HCT116 (cell line): Measurements from ENCODE around the gene GDPD5. TPM values are rescaled to one million over a fixed set of nuclear protein-coding genes. Genes with fewer than 3 reads are reported as not detected.
A peak's percentile ranks its signal among the peaks of the same experiment; 100 is the strongest.

Experiments used
- ATAC-seq: fragments of 200-7000 bp; cut with Tn5 transposase; 2 replicates; pipeline ENCODE4 v1.9.1; 2020; ENCODE audit warnings: mild to moderate bottlenecking, moderate library complexity
- BruUV-seq: library from RNA; stranded (reverse); fragments of 400-500 nt; replicated peaks from 2 replicates; lab custom pipeline; 2021; lab: Mats Ljungman, UMichigan
- CTCF ChIA-PET: fragments of 300-600 bp; sonication (Branson Sonifier 250); formaldehyde crosslinking; loops from one replicate; lab custom pipeline; 2021; ENCODE audit warnings: antibody characterized with exemption; lab: Charles Lee
- POLR2A ChIA-PET: fragments of 300-600, 350-600 bp; sonication (Branson Sonifier 250); formaldehyde crosslinking; loops from one replicate; lab custom pipeline; 2021; ENCODE audit warnings: antibody characterized with exemption; lab: Charles Lee
- RAD21 ChIA-PET, 2 experiments: fragments of 300-600 bp; sonication (Branson Sonifier 250); formaldehyde crosslinking; loops; one replicate each; lab custom pipeline; 2023; ENCODE audit warnings: low total read pairs in 2 of 2; ENCODE audit not compliant: uncharacterized antibody in 2 of 2, unreplicated experiment in 2 of 2, low non-redundant PET in 1 of 2; lab: Charles Lee
- DNase-seq: peaks from one replicate; pipeline ENCODE4 v3.0.0-alpha.2; 2010; ENCODE audit warnings: low read depth, low spot score
- H2AFZ ChIP-seq: fragments of 200-600 bp; shearing (Covaris generic), sonication (generic); 2 replicates; pipeline ENCODE4 v1.6.1; 2017; ENCODE audit warnings: low read depth, mixed run types, mixed read lengths, antibody characterized with exemption, low read length; ENCODE audit not compliant: poor library complexity, severe bottlenecking
- H3K27ac ChIP-seq: 2 replicates; pipeline ENCODE4 v1.5.1; 2012; ENCODE audit warnings: low read depth, low read length
- H3K27me3 ChIP-seq: fragments of 200-600 bp; sonication (generic); 2 replicates; pipeline ENCODE4 v1.6.1; 2016; ENCODE audit warnings: mixed run types, low read length, mixed read lengths; ENCODE audit not compliant: insufficient read depth
- H3K36me3 ChIP-seq, 2 experiments: fragments of 200-500 bp in 1 of 2; fragments of 200-600 bp in 1 of 2; sonication (Bioruptor generic) in 1 of 2; sonication (generic) in 1 of 2; 2 replicates each; pipeline versions ENCODE4 v1.5.1 to v1.6.1; 2014 to 2016; ENCODE audit warnings: low read length in 2 of 2, inconsistent platforms in 1 of 2, mixed read lengths in 1 of 2, mixed run types in 1 of 2; ENCODE audit not compliant: insufficient read depth in 2 of 2, control insufficient read depth in 1 of 2
- H3K4me1 ChIP-seq, 2 experiments: fragments of 200-600 bp in 1 of 2; sonication (generic) in 1 of 2; 2 replicates each; pipeline versions ENCODE4 v1.5.1 to v1.6.1; 2012 to 2017; ENCODE audit warnings: low read length in 2 of 2, inconsistent platforms in 1 of 2, mild to moderate bottlenecking in 1 of 2, mixed read lengths in 1 of 2, mixed run types in 1 of 2, moderate library complexity in 1 of 2; ENCODE audit not compliant: insufficient read depth in 2 of 2, control insufficient read depth in 1 of 2
- H3K4me2 ChIP-seq: fragments of 200-600 bp; sonication (generic); 2 replicates; pipeline ENCODE4 v1.6.1; 2017; ENCODE audit warnings: mixed run types, low read length, mixed read lengths
- H3K4me3 ChIP-seq, 2 experiments: fragments of 200-600 bp in 1 of 2; sonication (generic) in 1 of 2; replicated peaks in 1 of 2; 2 replicates each; pipeline ENCODE4 v1.5.1; 2011 to 2016; ENCODE audit warnings: low read length in 2 of 2, control low read depth in 1 of 2, low read depth in 1 of 2, mild to moderate bottlenecking in 1 of 2, mixed read lengths in 1 of 2, mixed run types in 1 of 2
- H3K79me2 ChIP-seq: fragments of 200-600 bp; sonication (generic); 2 replicates; pipeline ENCODE4 v1.6.1; 2017; ENCODE audit warnings: mild to moderate bottlenecking, mixed run types, low read length, moderate library complexity, mixed read lengths; ENCODE audit not compliant: insufficient read depth
- H3K9ac ChIP-seq: fragments of 200-600 bp; sonication (generic); 2 replicates; pipeline ENCODE4 v1.6.1; 2016; ENCODE audit warnings: low read length, mixed read lengths
- H3K9me2 ChIP-seq: fragments of 200-600 bp; sonication (generic), shearing (Covaris generic); 2 replicates; pipeline ENCODE4 v1.6.1; 2017; ENCODE audit warnings: mixed run types, mild to moderate bottlenecking, moderate library complexity; ENCODE audit not compliant: insufficient read depth
- H3K9me3 ChIP-seq, 2 experiments: fragments of 200-500 bp in 1 of 2; fragments of 200-600 bp in 1 of 2; sonication (Bioruptor generic) in 1 of 2; sonication (generic) in 1 of 2; 2 replicates each; pipeline ENCODE4 v1.6.1; 2014 to 2017; ENCODE audit warnings: low read length in 2 of 2, mixed read lengths in 2 of 2, inconsistent platforms in 1 of 2, low read depth in 1 of 2, mild to moderate bottlenecking in 1 of 2, mixed run types in 1 of 2, moderate library complexity in 1 of 2; ENCODE audit not compliant: control insufficient read depth in 1 of 2, insufficient read depth in 1 of 2
- H4K20me1 ChIP-seq: fragments of 200-600 bp; sonication (generic), shearing (Covaris generic); 2 replicates; pipeline ENCODE4 v1.6.1; 2017; ENCODE audit warnings: mixed run types, mild to moderate bottlenecking, moderate library complexity; ENCODE audit not compliant: insufficient read depth
- ATF3 ChIP-seq: IDR thresholded peaks from 2 replicates; pipeline ENCODE4 v1.6.1; 2012
- CBX3 ChIP-seq: IDR thresholded peaks from 2 replicates; pipeline ENCODE4 v1.6.1; 2012; ENCODE audit warnings: low read depth
- CEBPB ChIP-seq: IDR thresholded peaks from 2 replicates; pipeline ENCODE4 v1.6.1; 2012; ENCODE audit warnings: low read depth
- CTCF ChIP-seq, 3 experiments: fragments of 200-600 bp in 1 of 3; sonication (generic) in 1 of 3; IDR thresholded peaks in 2 of 3; conservative IDR thresholded peaks in 1 of 3; 2 replicates each; pipeline ENCODE4 v1.5.1; 2012 to 2017; ENCODE audit warnings: low read depth in 2 of 3, low read length in 2 of 3, antibody characterized with exemption in 1 of 3, borderline replicate concordance in 1 of 3, control low read depth in 1 of 3, mild to moderate bottlenecking in 1 of 3, mixed read lengths in 1 of 3, mixed run types in 1 of 3, moderate library complexity in 1 of 3; ENCODE audit not compliant: insufficient read depth in 1 of 3
- EGR1 ChIP-seq: IDR thresholded peaks from 2 replicates; pipeline ENCODE4 v1.6.1; 2012; ENCODE audit warnings: low read depth
- ELF1 ChIP-seq: IDR thresholded peaks from 2 replicates; pipeline ENCODE4 v1.6.1; 2012; ENCODE audit warnings: low read depth, borderline replicate concordance
- EZH2 ChIP-seq: fragments of 200-600 bp; sonication (generic); IDR thresholded peaks from 2 replicates; pipeline ENCODE4 v1.6.1; 2017; ENCODE audit warnings: antibody characterized with exemption, mixed run types
- EZH2phosphoT487 ChIP-seq: fragments of 200-600 bp; IDR thresholded peaks from 2 replicates; pipeline ENCODE4 v1.6.1; 2018; ENCODE audit warnings: antibody characterized with exemption, borderline replicate concordance
- FOSL1 ChIP-seq: IDR thresholded peaks from 2 replicates; pipeline ENCODE4 v1.6.1; 2012; ENCODE audit warnings: low read depth
- JUND ChIP-seq: IDR thresholded peaks from 2 replicates; pipeline ENCODE4 v1.6.1; 2012
- POLR2A ChIP-seq: IDR thresholded peaks from 2 replicates; pipeline ENCODE4 v1.7.0; 2011; ENCODE audit warnings: borderline replicate concordance; ENCODE audit not compliant: insufficient read depth, insufficient read length; ENCODE audit errors: extremely low read depth
- POLR2AphosphoS5 ChIP-seq: IDR thresholded peaks from 2 replicates; pipeline ENCODE4 v1.6.1; 2011; ENCODE audit warnings: mild to moderate bottlenecking, low read depth, low read length, moderate library complexity
- RAD21 ChIP-seq: IDR thresholded peaks from 2 replicates; pipeline ENCODE4 v1.6.1; 2012; ENCODE audit warnings: low read depth, mild to moderate bottlenecking
- REST ChIP-seq: IDR thresholded peaks from 2 replicates; pipeline ENCODE4 v1.6.1; 2012; ENCODE audit warnings: low read depth
- SIN3A ChIP-seq: IDR thresholded peaks from 2 replicates; pipeline ENCODE4 v1.6.1; 2012; ENCODE audit warnings: low read depth
- SP1 ChIP-seq: IDR thresholded peaks from 2 replicates; pipeline ENCODE4 v1.6.1; 2012; ENCODE audit warnings: low read depth
- TCF7L2 ChIP-seq: IDR thresholded peaks from 2 replicates; pipeline ENCODE4 v1.7.0; 2011; ENCODE audit warnings: borderline replicate concordance, inconsistent platforms; ENCODE audit not compliant: insufficient read depth, insufficient read length; ENCODE audit errors: extremely low read depth
- ZFX ChIP-seq: fragments of 450-650 bp; IDR thresholded peaks from 2 replicates; pipeline ENCODE4 v1.6.1; 2017
- ZNF274 ChIP-seq: fragments of 200-500 bp; sonication (Bioruptor generic); IDR thresholded peaks from 2 replicates; pipeline ENCODE4 v1.6.1; 2014; ENCODE audit warnings: mild to moderate bottlenecking, low read depth, low read length, inconsistent platforms
- intact Hi-C: fragments of 100-400 bp; cut with micrococcal nuclease; formaldehyde crosslinking; loops from 2 replicates; pipeline ENCODE4 v1.10.0; 2022
- total RNA-seq: library from RNA; stranded (reverse); gene quantifications from one replicate; pipeline ENCODE4 v1.2.1, GENCODE V29; 2021; ENCODE audit not compliant: unreplicated experiment
- TF ChIP-seq, protein P1 (sequence below): IDR thresholded peaks from 2 replicates; pipeline ENCODE4 v1.6.1; 2011; ENCODE audit warnings: mild to moderate bottlenecking, low read length, moderate library complexity; ENCODE audit not compliant: insufficient replicate concordance; ENCODE audit errors: extremely low read depth

Gene GDPD5
- total RNA-seq, 1 experiment from 2014 or later, result 27.5 TPM

- H3K79me2 ChIP-seq, result no peaks in the 10 kb centered on the region
- CTCF ChIA-PET, result interaction anchor here (1.7 kb wide), 1 partner anchor 79 kb away, joined by 4 read pairs; no protein-coding TSS in a partner anchor
- peaks cover 3 to 23% of the 10 kb centered on the region in 2 experiments; a peak in 2 of 4 replicates for H3K4me1 ChIP-seq
- RAD21 ChIA-PET, result no interaction called here
- BruUV-seq, result no TSS peak
- H3K9ac ChIP-seq, result peak overlapping the region; percentile 75; the same call in 1 of the 2 replicates
- peak overlapping the region; percentile 98 for H3K4me2 ChIP-seq
- POLR2A ChIA-PET, result no interaction called here
- no peak overlapping the region for H3K27ac ChIP-seq
- no peaks in the 10 kb centered on the region for H4K20me1 ChIP-seq
- H3K36me3 ChIP-seq, result no peaks in the 10 kb centered on the region
- intact Hi-C loops, result no loop called here
- H3K9me2 ChIP-seq, result no peaks in the 10 kb centered on the region
- no peak overlapping the region for H2AFZ ChIP-seq
- TF ChIP-seq EZH2 (no peak), POLR2A (no peak), TCF7L2 (no peak), JUND (no peak), CEBPB (no peak), FOSL1 (no peak), ZFX (no peak), EZH2phosphoT487 (no peak), POLR2AphosphoS5 (no peak), REST (no peak), SP1 (no peak), EGR1 (no peak), CTCF (IDR thresholded peaks at IDR 0.05 in 2 of 3, conservative IDR thresholded peaks at IDR 0.05 in 1 of 3; ENCODE audit: borderline replicate concordance in 1 of 3, insufficient read depth in 1 of 3, low read depth in 2 of 3, low read length in 2 of 3) (no peak), ATF3 (no peak), ELF1 (no peak), SIN3A (no peak), CBX3 (no peak), ZNF274 (no peak), RAD21 (no peak)
- TF ChIP-seq, protein P1, sequence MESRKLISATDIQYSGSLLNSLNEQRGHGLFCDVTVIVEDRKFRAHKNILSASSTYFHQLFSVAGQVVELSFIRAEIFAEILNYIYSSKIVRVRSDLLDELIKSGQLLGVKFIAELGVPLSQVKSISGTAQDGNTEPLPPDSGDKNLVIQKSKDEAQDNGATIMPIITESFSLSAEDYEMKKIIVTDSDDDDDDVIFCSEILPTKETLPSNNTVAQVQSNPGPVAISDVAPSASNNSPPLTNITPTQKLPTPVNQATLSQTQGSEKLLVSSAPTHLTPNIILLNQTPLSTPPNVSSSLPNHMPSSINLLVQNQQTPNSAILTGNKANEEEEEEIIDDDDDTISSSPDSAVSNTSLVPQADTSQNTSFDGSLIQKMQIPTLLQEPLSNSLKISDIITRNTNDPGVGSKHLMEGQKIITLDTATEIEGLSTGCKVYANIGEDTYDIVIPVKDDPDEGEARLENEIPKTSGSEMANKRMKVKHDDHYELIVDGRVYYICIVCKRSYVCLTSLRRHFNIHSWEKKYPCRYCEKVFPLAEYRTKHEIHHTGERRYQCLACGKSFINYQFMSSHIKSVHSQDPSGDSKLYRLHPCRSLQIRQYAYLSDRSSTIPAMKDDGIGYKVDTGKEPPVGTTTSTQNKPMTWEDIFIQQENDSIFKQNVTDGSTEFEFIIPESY, result no peak
- peak overlapping the region; percentile 70 to 74; a peak in 2 of 4 replicates for H3K4me3 ChIP-seq
- no peaks in the 10 kb centered on the region for H3K27me3 ChIP-seq
- no peaks in the 10 kb centered on the region for H3K9me3 ChIP-seq
- DNase-seq, result no peak
- ATAC-seq, result no peak
Observed at GRCh38 chr11:75523811-75524664, 1.7 kb downstream of the GDPD5 start.
